NOMO-1 treated with DMSO at 0.1 percent for 48 hours (cell line): ENCODE measurements around the gene USP31.
"Not testable (repeated sequence)": the region's sequence is repeated elsewhere in the genome, so short reads cannot be mapped to it uniquely, and the experiment has no call there.

Experiments used
- DNase-seq: peaks from one replicate; lab custom pipeline; 2025; ENCODE audit not compliant: unreplicated experiment; lab: John Stamatoyannopoulos, UW

The USP31 gene

DNA sequence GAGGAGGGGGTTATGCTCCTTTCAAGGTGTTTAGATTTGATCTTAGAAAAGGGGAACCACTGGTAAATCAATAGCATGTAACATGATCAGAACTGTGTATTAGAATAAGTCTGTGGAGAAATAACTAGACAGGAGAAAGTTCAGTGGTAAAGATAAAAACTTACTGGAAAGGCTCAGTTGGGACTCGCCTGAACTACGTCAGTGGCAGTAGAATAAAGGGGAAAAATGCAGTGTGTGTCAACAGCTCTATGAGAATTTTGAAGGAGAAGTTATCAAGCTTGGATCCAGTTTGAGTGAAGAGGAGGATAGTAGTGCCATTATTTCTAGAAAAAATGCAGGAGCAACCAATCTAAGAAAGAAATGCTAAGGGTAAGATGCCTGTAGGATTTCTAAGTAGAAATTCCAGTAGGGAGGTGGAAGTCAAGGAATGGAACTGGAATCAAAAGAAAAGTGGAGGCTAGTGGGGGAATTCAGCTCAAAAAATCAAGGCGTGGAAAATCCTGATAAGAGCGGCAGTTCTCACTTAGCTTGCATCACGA is 48.2 kb downstream of the USP31 start:
- DNase-seq: no peak

DNA sequence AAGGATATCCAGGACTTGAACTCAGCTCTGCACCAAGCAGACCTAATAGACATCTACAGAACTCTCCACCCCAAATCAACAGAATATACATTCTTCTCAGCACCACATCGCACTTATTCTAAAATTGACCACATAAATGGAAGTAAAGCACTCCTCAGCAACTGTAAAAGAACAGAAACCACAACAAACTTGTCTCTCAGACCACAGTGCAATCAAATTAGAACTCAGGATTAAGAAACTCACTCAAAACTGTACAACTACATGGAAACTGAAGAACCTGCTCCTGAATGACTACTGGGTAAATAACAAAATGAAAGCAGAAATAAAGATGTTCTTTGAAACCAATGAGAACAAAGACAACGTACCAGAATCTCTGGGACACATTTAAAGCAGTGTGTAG is 52.8 kb downstream of the USP31 start:
- DNase-seq: peak; percentile 13

DNA sequence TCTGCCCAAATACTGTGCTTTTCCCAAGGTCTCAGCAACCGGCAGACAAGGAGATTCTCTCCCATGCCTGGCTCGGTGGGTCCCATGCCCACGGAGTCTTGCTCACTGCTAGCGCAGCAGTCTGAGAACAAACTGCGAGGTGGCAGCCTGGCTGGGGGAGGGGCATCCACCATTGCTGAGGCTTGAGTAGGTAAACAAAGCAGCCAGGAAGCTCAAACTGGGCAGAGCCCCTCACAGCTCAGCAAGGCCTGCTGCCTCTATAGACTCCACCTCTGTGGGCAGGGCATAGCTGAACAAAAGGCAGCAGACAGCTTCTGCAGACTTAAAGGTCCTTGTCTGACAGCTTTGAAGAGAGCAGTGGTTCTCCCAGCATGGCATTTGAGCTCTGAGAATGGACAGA is 55.1 kb downstream of the USP31 start:
- not testable (repeated sequence) for DNase-seq

DNA sequence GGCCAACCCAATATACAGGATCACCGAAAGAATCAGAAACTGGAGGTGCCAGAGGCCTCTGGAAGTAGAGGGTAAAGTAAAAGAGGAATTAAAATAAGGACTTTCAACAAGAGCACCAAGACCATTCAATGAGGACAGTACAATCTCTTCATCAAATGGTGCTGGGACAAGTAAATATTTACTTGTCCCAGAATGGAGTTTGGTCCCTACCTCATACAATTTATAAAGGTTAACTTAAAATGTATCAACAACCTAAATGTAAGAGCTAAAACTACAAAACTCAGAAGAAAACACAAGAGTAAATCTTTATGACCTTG is 56.5 kb downstream of the USP31 start:
- no peak for DNase-seq

DNA sequence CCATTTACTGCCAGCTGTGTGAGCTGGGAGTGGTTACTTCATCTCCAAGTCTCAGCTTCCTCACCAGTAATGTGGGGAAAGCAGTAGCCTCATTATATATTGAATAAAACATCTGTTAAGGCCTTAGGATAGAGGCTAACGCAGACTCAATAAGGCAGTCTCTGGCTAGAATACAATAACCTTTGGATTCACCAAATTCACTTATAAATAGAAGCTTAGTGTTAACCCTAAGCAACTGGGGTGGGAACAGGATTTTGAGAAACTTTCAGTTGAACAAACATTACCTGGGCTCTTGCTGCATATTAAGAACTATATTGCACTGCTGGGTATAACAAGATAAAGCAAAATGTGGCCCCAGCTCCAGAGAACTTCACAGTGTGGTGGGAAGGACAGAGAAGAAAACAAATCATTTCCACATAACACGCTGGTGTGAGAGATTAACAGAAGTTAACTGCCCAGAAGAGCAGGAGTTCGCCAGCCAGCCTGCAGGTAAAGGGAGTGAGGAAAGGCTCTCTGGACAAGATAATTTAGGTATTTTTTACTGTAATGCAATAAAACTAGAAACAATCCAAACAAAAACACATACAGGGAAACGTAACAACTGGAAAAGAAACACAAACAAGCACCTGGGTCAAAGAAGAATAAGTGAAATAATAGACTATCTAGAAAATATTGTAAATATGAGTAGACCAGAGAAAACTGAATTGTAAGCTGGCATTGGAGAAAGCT is 57.0 kb downstream of the USP31 start:
- DNase-seq: no peak

DNA sequence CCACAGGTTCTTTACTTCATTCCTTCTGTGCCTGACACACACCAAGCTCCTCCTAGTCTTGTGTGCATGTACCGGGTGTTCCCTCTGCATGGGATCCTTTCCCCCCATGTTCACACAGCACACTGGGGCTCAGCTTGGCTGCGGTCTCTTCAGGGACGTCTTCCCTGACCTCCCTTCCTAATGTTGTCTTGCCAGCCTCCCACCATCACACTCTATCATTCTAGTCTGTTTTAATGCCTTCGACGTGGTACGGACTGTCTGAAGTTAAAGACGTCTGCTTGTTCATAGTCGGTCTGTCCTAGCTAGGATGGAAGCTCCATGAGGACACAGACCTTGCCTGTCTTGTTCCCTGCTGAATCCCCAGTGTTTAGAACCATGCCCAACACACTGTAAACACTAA is 60.1 kb downstream of the USP31 start:
- DNase-seq: no peak

- DNase-seq: no peak
Observed at GRCh38 chr16:23088018-23088417, 61.2 kb downstream of the USP31 start.

- no peak for DNase-seq
Observed at GRCh38 chr16:23085949-23086348, 63.3 kb downstream of the USP31 start.

DNA sequence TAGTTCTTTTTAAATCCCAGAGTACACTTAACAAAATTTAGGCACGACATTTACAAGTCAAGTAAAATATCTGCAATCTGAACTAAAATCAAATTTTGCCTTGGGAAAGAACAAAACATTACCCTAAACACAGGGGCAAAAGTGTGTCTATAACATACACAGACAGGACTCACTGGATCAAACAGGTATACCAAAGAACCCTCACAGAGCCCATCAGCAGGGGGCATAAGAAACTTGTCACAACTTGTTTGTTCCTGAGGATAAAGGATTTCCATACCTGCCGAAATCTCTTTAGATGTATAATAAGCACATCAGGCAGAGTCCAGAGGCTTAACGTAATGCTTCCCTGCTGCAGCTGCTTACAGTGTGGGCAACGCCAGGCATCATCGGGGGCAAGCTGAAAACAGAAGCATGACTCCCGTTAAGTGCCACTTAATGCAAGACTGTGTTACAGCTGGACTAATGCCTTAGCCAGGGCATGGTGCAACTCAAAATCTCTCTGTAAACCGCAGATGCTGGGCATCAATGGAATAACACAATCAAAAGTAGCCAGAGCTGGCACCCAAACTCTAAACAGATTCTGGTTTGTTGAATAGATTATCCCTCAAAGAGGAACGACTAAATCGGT is 67.0 kb downstream of the USP31 start:
- DNase-seq: no peak

- DNase-seq: no peak
Observed at GRCh38 chr16:23081675-23082119, 67.6 kb downstream of the USP31 start.

GRCh38 chr16:23080747-23081146 is 68.5 kb downstream of the USP31 start:
- DNase-seq: no peak

DNA sequence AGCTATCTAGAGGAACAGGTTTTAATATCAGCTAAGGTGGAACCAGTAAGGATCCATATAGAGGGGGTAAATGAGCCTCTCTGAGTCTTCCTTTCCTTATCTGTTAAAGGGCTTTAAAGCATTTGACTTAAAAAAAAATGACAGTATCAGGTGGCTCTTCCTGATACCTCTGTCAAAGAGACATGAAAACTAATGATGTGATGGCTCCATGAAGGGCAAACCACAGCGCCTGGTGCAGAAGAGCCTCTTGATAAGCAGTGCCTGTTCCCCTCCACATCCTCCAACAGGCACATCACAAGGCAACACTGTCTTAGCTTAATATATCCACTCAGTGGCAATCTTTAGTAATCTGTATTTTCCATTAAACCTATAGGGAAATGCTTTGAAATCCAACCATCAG is 68.9 kb downstream of the USP31 start:
- no peak for DNase-seq

GRCh38 chr16:23079675-23080301 is 69.5 kb downstream of the USP31 start:
- DNase-seq: no peak

GRCh38 chr16:23074423-23074822 is 74.8 kb downstream of the USP31 start:
- DNase-seq: no peak

GRCh38 chr16:23072769-23073549 is 76.3 kb downstream of the USP31 start:
- no peak for DNase-seq

DNA sequence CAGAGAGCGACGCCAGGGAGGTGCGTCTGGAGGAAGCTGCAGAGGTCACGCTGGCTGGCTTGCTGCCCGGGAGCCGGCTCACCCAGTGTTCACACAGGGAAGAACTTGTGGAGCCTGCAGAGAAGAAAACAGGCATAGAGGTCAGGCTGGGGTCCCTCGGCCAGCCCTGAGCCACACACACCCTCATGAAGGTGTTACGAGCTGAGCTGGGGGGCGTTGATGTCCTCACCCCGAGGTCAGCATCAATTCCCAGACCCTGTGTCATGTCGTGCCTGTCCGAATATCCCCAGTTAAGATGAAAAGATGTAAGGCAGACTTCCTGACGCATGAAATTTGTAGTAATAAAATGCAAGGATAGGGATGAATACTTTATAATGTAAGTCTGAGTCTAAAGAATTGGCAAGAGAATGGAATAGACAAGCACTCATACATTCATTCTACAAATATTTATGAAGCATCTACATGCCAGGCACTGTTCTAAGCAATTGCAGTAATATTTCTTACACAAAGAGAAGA is 77.1 kb downstream of the USP31 start:
- no peak for DNase-seq

- DNase-seq: no peak
Observed at GRCh38 chr16:23071196-23072083, 77.8 kb downstream of the USP31 start.

GRCh38 chr16:23069844-23070243 is 79.4 kb downstream of the USP31 start:
- DNase-seq: no peak

DNA sequence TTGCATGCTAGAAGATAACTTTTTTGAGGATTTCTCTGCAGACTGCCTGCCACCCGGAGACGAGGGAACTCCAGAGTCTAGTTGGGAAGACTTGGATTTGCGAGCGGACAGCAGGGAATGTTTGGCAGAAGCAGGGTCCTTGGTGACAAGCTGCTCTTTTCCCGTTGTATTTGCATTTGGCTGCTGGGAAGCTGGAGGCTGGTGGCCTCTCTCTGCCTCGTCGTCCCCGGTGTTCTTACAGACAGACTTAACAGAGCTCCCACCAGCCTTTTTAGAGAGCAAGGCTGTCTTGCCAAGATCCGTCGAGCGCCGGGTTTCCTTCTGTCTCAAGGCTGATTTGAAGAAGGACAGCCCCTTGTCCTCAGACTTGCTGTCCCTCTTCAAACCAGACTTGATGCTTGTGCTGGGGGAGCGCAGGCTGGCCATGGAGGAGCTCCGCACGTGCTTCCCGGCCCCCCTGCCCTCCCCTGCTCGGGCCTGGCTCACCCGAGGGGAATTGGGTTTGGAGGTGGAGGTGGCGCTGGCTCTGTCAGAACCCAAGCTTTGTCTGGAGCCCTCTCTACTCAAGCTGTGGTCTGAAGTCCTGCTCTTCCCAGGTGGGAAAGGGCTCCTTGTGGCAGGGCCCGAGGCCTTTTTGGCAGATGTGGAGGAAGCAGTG is 81.0 kb downstream of the USP31 start:
- DNase-seq: no peak

DNA sequence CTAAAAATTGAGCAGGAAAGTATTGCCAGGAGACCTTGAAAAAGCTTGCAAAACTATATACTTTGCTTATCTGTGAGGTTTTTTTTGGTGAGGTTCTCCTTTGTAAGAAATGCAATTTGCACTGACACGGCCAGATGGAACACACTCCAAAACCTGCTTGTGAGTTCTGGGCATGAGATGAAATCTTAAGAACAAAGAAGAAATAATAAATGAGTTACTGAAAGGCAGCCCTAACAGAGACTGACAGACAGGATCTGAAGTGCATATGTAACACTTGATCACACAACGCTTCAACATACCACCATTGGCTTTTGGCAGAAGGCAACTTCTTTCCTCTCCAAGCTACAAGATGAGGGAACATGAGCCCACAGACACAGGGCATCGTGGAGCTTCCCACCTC is 82.6 kb downstream of the USP31 start:
- no peak for DNase-seq
